GM23338 (cell line): Measurements from ENCODE around the gene TRPC4AP. TPM values are rescaled to one million over a fixed set of nuclear protein-coding genes. Genes with fewer than 3 reads are reported as not detected.

Source experiments
- ATAC-seq: fragments of 200-7000 bp; cut with Tn5 transposase; 3 replicates; pipeline ENCODE4 v1.9.1; 2020
- DNase-seq: peaks from one replicate; pipeline ENCODE4 v3.0.0-alpha.2; 2015; ENCODE audit warnings: low spot score
- H2AFZ ChIP-seq: fragments of 200-600 bp; sonication (generic); 2 replicates; pipeline ENCODE4 v1.8.0; 2016; ENCODE audit warnings: antibody characterized with exemption, mild to moderate bottlenecking, moderate library complexity
- H3F3A ChIP-seq: fragments of 200-600 bp; sonication (generic); replicated peaks from 2 replicates; pipeline ENCODE4 v1.8.0; 2017; ENCODE audit warnings: antibody characterized with exemption, mixed run types, low read depth
- H3K27ac ChIP-seq: fragments of 200-600 bp; sonication (generic); 2 replicates; pipeline ENCODE4 v1.6.1; 2016; ENCODE audit warnings: low read depth
- H3K27me3 ChIP-seq: fragments of 200-600 bp; sonication (generic); 2 replicates; pipeline ENCODE4 v1.8.0; 2016; ENCODE audit warnings: mild to moderate bottlenecking, mixed run types, moderate library complexity; ENCODE audit not compliant: insufficient read depth
- H3K36me3 ChIP-seq: fragments of 200-600 bp; sonication (generic); 2 replicates; pipeline ENCODE4 v1.8.0; 2016; ENCODE audit warnings: mild to moderate bottlenecking; ENCODE audit not compliant: insufficient read depth
- H3K4me1 ChIP-seq: fragments of 200-600 bp; sonication (generic); 2 replicates; pipeline ENCODE4 v1.8.0; 2016; ENCODE audit warnings: mild to moderate bottlenecking, moderate library complexity; ENCODE audit not compliant: insufficient read depth
- H3K4me2 ChIP-seq: fragments of 200-600 bp; sonication (generic); 2 replicates; pipeline ENCODE4 v1.7.1; 2017; ENCODE audit warnings: mixed run types
- H3K4me3 ChIP-seq: fragments of 200-600 bp; sonication (generic); 2 replicates; pipeline ENCODE4 v1.6.1; 2016; ENCODE audit warnings: mixed run types
- H3K79me2 ChIP-seq: fragments of 200-600 bp; sonication (generic); replicated peaks from 2 replicates; pipeline ENCODE4 v1.8.0; 2017; ENCODE audit warnings: mild to moderate bottlenecking; ENCODE audit not compliant: insufficient read depth
- H3K9me2 ChIP-seq: fragments of 200-600 bp; sonication (generic); 2 replicates; pipeline ENCODE4 v1.8.0; 2017; ENCODE audit not compliant: insufficient read depth
- H4K20me1 ChIP-seq: fragments of 200-600 bp; sonication (generic); replicated peaks from 2 replicates; pipeline ENCODE4 v1.8.0; 2017; ENCODE audit warnings: mild to moderate bottlenecking; ENCODE audit not compliant: insufficient read depth
- H3K27ac Mint-ChIP-seq: 2 replicates; pipeline ENCODE4 v1.8.0; 2020; ENCODE audit warnings: inconsistent platforms, mild to moderate bottlenecking, moderate library complexity, mixed read lengths
- H3K27me3 Mint-ChIP-seq: 3 replicates; pipeline ENCODE4 v1.8.0; 2022; ENCODE audit warnings: low read depth, mild to moderate bottlenecking, moderate library complexity, mixed read lengths, inconsistent platforms; ENCODE audit not compliant: insufficient read depth, poor library complexity
- H3K36me3 Mint-ChIP-seq: 3 replicates; pipeline ENCODE4 v1.8.0; 2021; ENCODE audit warnings: low read depth, mild to moderate bottlenecking, inconsistent platforms, moderate library complexity, mixed read lengths
- H3K4me1 Mint-ChIP-seq: 3 replicates; pipeline ENCODE4 v1.8.0; 2020; ENCODE audit warnings: mild to moderate bottlenecking, inconsistent platforms, mixed read lengths
- H3K4me3 Mint-ChIP-seq: 3 replicates; pipeline ENCODE4 v1.8.0; 2021; ENCODE audit warnings: moderate library complexity, mild to moderate bottlenecking, inconsistent platforms, mixed read lengths
- H3K9me3 Mint-ChIP-seq: 3 replicates; pipeline ENCODE4 v1.8.0; 2020; ENCODE audit warnings: moderate library complexity, mild to moderate bottlenecking, inconsistent platforms, mixed read lengths
- CREB1 ChIP-seq: fragments of 250-450 bp; sonication (Bioruptor Pico); IDR thresholded peaks from 2 replicates; pipeline ENCODE4 v1.5.0; 2020; ENCODE audit warnings: low read depth, mild to moderate bottlenecking, moderate library complexity
- EZH2 ChIP-seq: fragments of 200-600 bp; sonication (generic); IDR thresholded peaks from one replicate; pipeline ENCODE4 v1.8.0; 2017; ENCODE audit warnings: antibody characterized with exemption, mild to moderate bottlenecking, low read depth; ENCODE audit not compliant: unreplicated experiment
- EZH2phosphoT487 ChIP-seq: fragments of 200-600 bp; sonication (generic); IDR thresholded peaks from one replicate; pipeline ENCODE4 v1.8.1; 2018; ENCODE audit warnings: antibody characterized with exemption; ENCODE audit not compliant: unreplicated experiment
- JUNB ChIP-seq: IDR thresholded peaks from one replicate; pipeline ENCODE4 v1.6.1; 2016; ENCODE audit warnings: antibody characterized with exemption; ENCODE audit not compliant: unreplicated experiment
- NANOG ChIP-seq: IDR thresholded peaks from 2 replicates; pipeline ENCODE4 v1.6.1; 2016; ENCODE audit warnings: antibody characterized with exemption, borderline replicate concordance
- POLR2AphosphoS5 ChIP-seq: IDR thresholded peaks from 2 replicates; pipeline ENCODE4 v1.6.1; 2016; ENCODE audit warnings: antibody characterized with exemption, low read depth
- STAT1 ChIP-seq: IDR thresholded peaks from one replicate; pipeline ENCODE4 v1.6.1; 2016; ENCODE audit warnings: antibody characterized with exemption; ENCODE audit not compliant: unreplicated experiment
- ZNF114 ChIP-seq: fragments of 250-450 bp; sonication (Bioruptor Pico); IDR thresholded peaks from 2 replicates; pipeline ENCODE4 v1.5.0; 2020; ENCODE audit warnings: mild to moderate bottlenecking, moderate library complexity
- ZNF331 ChIP-seq: fragments of 250-450 bp; sonication (Bioruptor Pico); IDR thresholded peaks from 2 replicates; pipeline ENCODE4 v1.5.0; 2020; ENCODE audit warnings: low read depth, mild to moderate bottlenecking, moderate library complexity
- polyA plus RNA-seq: library from polyadenylated mRNA; unstranded; fragments of >200 nt; fragmentation: Nextera tagmentation; extraction: Ambion mirVana; gene quantifications from 2 replicates; pipeline ENCODE4 v1.2.1, GENCODE V29; 2016
- total RNA-seq: library from RNA; depleted of rRNA; stranded (reverse); fragments of >200 nt; shearing (Covaris generic); gene quantifications from 2 replicates; pipeline ENCODE4 v1.2.3, GENCODE V29; 2014
- TF ChIP-seq, protein P1 (sequence below): fragments of 250-450 bp; sonication (Bioruptor Pico); IDR thresholded peaks from 2 replicates; pipeline ENCODE4 v1.5.0; 2020; ENCODE audit warnings: mild to moderate bottlenecking, moderate library complexity
- TF ChIP-seq, protein P2 (sequence below): IDR thresholded peaks from one replicate; pipeline ENCODE4 v1.6.1; 2018; ENCODE audit warnings: antibody characterized with exemption; ENCODE audit not compliant: unreplicated experiment
- TF ChIP-seq, protein P3 (sequence below): IDR thresholded peaks from 2 replicates; pipeline ENCODE4 v1.6.1; 2016; ENCODE audit warnings: antibody characterized with exemption
- TF ChIP-seq, protein P4 (sequence below), 2 experiments: fragments of 200-600 bp in 1 of 2; sonication (generic) in 1 of 2; conservative IDR thresholded peaks; 2 replicates each; pipeline versions ENCODE4 v1.5.1 to v1.6.1; 2016 to 2017; ENCODE audit warnings: antibody characterized with exemption in 2 of 2, low read depth in 2 of 2, mild to moderate bottlenecking in 2 of 2, moderate library complexity in 1 of 2

Gene TRPC4AP
- total and polyA plus RNA-seq, 2 experiments from 2014 or later = 48.8 to 89.5 TPM

DNA sequence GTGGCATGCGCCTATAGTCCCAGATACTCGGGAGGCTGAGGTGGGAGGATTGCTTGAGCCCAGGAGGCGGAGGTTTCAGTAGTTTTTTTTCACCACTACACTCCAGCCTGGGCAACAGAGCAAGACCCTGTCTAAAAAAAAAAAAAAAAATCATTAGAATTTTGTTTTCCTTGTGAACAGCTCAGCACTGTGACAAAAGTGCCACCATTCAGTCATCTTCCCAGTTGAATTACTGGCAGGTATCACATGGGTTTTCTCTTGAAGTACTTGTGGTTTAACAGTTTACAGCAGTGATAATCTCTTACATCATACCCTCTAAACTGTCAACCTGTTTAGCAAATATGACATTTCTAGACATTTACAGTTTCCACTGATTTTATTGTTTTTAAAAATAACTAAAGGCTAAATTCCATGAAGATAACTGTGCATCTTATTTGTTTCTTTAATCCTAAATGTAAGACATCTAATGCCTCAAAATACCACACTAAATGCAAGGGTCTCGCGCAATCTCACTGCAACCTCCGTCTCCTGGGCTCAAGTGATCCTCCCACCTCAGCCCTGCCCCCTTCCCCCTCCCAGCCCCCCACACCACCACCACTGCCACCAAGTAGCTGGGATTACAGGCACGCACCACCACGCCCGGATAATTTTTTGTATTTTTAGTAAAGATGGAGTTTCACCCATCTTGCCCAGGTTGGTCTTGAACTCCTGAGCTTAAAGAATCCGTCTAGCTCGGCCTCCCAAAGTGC, 7.0 kb downstream of the TRPC4AP start:
- H3K4me3 Mint-ChIP-seq = no peak overlapping the region
- no peaks in the 10 kb centered on the region for H3K27me3 ChIP-seq
- peaks cover 1% of the 10 kb centered on the region for H3K27me3 Mint-ChIP-seq
- ATAC-seq (no peak), DNase-seq (no peak)
- H3K79me2 ChIP-seq = peaks cover 96% of the 10 kb centered on the region
- peaks cover 15% of the 10 kb centered on the region; the same call in 2 of the 3 replicates for H3K36me3 Mint-ChIP-seq
- peaks cover 3% of the 10 kb centered on the region for H3K4me1 Mint-ChIP-seq
- peak overlapping the region; percentile 45; the same call in 1 of the 2 replicates for H3K27ac ChIP-seq
- TF ChIP-seq, protein P1, sequence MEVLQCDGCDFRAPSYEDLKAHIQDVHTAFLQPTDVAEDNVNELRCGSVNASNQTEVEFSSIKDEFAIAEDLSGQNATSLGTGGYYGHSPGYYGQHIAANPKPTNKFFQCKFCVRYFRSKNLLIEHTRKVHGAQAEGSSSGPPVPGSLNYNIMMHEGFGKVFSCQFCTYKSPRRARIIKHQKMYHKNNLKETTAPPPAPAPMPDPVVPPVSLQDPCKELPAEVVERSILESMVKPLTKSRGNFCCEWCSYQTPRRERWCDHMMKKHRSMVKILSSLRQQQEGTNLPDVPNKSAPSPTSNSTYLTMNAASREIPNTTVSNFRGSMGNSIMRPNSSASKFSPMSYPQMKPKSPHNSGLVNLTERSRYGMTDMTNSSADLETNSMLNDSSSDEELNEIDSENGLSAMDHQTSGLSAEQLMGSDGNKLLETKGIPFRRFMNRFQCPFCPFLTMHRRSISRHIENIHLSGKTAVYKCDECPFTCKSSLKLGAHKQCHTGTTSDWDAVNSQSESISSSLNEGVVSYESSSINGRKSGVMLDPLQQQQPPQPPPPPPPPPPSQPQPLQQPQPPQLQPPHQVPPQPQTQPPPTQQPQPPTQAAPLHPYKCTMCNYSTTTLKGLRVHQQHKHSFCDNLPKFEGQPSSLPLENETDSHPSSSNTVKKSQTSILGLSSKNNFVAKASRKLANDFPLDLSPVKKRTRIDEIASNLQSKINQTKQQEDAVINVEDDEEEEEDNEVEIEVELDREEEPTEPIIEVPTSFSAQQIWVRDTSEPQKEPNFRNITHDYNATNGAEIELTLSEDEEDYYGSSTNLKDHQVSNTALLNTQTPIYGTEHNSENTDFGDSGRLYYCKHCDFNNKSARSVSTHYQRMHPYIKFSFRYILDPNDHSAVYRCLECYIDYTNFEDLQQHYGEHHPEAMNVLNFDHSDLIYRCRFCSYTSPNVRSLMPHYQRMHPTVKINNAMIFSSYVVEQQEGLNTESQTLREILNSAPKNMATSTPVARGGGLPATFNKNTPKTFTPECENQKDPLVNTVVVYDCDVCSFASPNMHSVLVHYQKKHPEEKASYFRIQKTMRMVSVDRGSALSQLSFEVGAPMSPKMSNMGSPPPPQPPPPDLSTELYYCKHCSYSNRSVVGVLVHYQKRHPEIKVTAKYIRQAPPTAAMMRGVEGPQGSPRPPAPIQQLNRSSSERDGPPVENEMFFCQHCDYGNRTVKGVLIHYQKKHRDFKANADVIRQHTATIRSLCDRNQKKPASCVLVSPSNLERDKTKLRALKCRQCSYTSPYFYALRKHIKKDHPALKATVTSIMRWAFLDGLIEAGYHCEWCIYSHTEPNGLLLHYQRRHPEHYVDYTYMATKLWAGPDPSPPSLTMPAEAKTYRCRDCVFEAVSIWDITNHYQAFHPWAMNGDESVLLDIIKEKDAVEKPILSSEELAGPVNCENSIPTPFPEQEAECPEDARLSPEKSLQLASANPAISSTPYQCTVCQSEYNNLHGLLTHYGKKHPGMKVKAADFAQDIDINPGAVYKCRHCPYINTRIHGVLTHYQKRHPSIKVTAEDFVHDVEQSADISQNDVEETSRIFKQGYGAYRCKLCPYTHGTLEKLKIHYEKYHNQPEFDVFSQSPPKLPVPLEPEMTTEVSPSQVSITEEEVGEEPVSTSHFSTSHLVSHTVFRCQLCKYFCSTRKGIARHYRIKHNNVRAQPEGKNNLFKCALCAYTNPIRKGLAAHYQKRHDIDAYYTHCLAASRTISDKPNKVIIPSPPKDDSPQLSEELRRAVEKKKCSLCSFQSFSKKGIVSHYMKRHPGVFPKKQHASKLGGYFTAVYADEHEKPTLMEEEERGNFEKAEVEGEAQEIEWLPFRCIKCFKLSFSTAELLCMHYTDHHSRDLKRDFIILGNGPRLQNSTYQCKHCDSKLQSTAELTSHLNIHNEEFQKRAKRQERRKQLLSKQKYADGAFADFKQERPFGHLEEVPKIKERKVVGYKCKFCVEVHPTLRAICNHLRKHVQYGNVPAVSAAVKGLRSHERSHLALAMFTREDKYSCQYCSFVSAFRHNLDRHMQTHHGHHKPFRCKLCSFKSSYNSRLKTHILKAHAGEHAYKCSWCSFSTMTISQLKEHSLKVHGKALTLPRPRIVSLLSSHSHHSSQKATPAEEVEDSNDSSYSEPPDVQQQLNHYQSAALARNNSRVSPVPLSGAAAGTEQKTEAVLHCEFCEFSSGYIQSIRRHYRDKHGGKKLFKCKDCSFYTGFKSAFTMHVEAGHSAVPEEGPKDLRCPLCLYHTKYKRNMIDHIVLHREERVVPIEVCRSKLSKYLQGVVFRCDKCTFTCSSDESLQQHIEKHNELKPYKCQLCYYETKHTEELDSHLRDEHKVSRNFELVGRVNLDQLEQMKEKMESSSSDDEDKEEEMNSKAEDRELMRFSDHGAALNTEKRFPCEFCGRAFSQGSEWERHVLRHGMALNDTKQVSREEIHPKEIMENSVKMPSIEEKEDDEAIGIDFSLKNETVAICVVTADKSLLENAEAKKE (CRISPR knock-in tag) = no peak
- TF ChIP-seq POLR2AphosphoS5 (no peak), ZNF331 (CRISPR knock-in tag) (no peak), NANOG (no peak), EZH2phosphoT487 (no peak), CREB1 (CRISPR knock-in tag) (no peak), STAT1 (no peak), JUNB (no peak), EZH2 (no peak), ZNF114 (no peak)
- TF ChIP-seq, protein P2, sequence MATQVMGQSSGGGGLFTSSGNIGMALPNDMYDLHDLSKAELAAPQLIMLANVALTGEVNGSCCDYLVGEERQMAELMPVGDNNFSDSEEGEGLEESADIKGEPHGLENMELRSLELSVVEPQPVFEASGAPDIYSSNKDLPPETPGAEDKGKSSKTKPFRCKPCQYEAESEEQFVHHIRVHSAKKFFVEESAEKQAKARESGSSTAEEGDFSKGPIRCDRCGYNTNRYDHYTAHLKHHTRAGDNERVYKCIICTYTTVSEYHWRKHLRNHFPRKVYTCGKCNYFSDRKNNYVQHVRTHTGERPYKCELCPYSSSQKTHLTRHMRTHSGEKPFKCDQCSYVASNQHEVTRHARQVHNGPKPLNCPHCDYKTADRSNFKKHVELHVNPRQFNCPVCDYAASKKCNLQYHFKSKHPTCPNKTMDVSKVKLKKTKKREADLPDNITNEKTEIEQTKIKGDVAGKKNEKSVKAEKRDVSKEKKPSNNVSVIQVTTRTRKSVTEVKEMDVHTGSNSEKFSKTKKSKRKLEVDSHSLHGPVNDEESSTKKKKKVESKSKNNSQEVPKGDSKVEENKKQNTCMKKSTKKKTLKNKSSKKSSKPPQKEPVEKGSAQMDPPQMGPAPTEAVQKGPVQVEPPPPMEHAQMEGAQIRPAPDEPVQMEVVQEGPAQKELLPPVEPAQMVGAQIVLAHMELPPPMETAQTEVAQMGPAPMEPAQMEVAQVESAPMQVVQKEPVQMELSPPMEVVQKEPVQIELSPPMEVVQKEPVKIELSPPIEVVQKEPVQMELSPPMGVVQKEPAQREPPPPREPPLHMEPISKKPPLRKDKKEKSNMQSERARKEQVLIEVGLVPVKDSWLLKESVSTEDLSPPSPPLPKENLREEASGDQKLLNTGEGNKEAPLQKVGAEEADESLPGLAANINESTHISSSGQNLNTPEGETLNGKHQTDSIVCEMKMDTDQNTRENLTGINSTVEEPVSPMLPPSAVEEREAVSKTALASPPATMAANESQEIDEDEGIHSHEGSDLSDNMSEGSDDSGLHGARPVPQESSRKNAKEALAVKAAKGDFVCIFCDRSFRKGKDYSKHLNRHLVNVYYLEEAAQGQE = no peak
- TF ChIP-seq, protein P3, sequence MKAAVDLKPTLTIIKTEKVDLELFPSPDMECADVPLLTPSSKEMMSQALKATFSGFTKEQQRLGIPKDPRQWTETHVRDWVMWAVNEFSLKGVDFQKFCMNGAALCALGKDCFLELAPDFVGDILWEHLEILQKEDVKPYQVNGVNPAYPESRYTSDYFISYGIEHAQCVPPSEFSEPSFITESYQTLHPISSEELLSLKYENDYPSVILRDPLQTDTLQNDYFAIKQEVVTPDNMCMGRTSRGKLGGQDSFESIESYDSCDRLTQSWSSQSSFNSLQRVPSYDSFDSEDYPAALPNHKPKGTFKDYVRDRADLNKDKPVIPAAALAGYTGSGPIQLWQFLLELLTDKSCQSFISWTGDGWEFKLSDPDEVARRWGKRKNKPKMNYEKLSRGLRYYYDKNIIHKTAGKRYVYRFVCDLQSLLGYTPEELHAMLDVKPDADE = no peak
- TF ChIP-seq, protein P4, sequence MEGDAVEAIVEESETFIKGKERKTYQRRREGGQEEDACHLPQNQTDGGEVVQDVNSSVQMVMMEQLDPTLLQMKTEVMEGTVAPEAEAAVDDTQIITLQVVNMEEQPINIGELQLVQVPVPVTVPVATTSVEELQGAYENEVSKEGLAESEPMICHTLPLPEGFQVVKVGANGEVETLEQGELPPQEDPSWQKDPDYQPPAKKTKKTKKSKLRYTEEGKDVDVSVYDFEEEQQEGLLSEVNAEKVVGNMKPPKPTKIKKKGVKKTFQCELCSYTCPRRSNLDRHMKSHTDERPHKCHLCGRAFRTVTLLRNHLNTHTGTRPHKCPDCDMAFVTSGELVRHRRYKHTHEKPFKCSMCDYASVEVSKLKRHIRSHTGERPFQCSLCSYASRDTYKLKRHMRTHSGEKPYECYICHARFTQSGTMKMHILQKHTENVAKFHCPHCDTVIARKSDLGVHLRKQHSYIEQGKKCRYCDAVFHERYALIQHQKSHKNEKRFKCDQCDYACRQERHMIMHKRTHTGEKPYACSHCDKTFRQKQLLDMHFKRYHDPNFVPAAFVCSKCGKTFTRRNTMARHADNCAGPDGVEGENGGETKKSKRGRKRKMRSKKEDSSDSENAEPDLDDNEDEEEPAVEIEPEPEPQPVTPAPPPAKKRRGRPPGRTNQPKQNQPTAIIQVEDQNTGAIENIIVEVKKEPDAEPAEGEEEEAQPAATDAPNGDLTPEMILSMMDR (conservative IDR thresholded peaks at IDR 0.05; ENCODE audit: low read depth in 2 of 2) = no peak
- no peaks in the 10 kb centered on the region for H3K36me3 ChIP-seq
- no peak overlapping the region for H3K27ac Mint-ChIP-seq
- no peak overlapping the region for H2AFZ ChIP-seq
- peaks cover 28% of the 10 kb centered on the region; the same call in 1 of the 2 replicates for H4K20me1 ChIP-seq
- no peak overlapping the region for H3K4me2 ChIP-seq
- peaks cover 6% of the 10 kb centered on the region for H3K4me1 ChIP-seq
- H3K9me2 ChIP-seq = no peaks in the 10 kb centered on the region
- H3F3A ChIP-seq = no peaks in the 10 kb centered on the region
- H3K9me3 Mint-ChIP-seq = no peaks in the 10 kb centered on the region
- no peak overlapping the region for H3K4me3 ChIP-seq
